Amygdala (tissue), 56 donors: ENCODE data around the gene RPL12.
A peak's percentile ranks its signal among the peaks of the same experiment; 100 is the strongest.

ENCODE experiments used
- DNase-seq, 56 donors: peaks; one replicate each; lab custom pipeline; 2025; lab: John Stamatoyannopoulos, UW

RPL12 gene

DNA sequence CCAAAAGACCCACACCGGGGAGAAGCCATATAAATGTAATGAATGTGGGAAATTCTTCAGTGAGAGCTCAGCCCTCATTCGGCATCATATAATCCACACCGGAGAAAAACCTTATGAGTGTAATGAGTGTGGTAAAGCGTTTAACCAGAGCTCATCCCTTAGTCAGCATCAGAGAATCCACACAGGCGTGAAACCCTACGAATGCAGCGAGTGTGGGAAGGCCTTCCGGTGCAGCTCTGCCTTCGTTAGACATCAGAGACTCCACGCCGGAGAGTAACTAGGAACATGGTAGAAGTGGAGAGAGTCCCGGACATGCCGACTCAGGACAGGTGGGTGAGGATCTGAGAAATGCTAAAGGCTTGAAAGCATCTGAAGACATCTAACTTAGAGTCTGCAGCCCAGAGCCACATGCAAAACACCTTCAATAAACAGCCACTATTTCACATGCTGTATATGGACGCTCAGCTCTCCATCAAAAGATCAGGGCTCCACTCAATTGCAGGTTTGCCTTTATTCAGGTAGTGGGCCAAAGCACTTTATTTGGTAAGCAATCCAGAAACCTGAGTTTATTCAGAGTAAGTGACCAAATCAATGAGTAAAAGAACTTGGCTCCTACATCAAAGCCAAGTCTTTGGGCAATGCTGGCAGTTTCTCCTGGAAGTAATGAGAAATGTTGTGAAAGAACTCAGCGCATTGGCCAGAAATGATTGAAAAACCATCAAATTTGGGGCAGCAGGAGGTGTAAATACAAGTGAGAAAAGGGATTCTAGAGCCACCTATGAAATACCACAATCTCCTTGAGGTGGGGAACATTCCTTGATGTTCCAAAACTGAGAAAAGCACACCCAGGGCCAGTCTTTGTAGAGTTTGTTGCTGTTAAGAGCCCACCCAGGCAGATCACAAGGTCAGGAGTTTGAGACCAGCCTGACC, 6.0 kb downstream of the RPL12 start:
- DNase-seq = no peak

DNA sequence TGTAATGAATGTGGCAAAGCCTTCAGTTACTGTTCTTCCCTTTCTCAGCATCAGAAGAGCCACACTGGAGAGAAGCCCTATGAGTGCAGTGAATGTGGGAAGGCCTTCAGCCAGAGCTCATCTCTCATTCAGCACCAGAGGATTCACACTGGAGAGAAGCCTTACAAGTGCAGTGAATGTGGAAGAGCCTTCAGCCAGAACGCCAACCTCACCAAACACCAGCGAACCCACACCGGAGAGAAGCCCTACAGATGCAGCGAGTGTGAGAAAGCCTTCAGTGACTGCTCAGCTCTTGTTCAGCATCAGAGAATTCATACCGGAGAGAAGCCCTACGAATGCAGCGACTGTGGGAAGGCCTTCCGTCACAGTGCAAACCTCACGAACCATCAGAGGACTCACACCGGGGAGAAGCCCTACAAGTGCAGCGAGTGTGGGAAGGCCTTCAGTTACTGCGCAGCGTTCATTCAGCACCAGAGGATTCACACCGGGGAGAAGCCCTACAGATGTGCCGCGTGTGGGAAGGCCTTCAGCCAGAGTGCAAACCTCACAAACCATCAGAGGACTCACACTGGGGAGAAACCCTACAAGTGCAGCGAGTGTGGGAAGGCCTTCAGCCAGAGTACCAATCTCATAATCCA, 6.8 kb downstream of the RPL12 start:
- no peak for DNase-seq

DNA sequence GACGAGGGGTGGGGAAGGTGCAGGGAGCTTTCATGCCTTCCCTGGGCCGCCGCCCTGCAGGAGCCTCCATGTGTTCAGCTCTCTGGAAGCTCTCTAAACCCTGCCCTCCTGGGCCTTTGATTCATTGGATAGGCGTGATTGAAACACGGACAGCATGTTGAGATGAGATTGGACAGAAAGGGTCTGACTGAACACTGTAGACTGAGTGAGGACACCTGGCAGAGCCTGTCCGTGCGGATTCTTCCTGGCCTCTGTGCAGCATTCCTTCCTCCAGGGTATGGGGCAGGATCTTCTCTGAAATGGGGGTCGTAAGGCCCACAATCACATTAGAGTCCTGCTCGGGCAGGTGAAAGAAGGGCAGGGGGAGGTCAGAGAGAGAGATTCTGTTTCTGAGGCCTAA, 12.8 kb downstream of the RPL12 start:
- no peak for DNase-seq

DNA sequence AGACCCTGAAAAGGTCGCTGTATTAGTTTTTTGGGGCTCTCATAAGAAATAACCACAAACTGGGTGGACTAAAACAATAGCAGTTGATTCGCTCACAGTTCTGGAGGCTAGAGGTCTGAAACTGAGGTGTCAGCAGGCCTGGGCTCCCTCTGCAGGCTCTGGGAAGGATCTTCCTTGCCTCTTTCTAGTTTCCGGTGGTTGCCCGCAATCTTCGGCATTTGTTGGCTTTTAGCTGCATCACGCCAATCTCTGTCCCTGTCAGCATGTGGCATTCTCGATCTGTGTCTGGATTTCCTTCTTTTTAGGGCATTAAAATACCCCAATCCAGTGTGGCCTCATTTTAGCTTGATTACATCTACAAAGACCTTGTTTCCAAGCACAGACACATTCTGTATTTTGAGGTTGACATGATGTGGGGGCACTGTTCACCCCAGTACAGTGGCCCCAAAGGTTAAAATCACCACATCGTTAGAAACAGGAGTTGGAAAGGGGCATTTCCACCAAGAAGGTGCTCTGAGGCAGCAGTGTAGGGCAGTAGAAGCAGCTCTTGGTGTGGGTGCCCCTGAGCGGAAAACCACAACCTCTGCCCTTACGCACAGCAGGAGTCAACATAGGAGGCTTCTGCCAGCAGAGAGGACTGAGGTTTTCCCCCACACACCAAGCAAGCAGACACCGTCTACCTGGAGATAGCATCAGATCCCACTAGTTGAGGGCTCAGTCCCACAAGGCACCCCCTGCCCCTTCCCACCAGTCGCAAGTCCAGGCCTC, 13.5 kb downstream of the RPL12 start:
- DNase-seq = no peak

DNA sequence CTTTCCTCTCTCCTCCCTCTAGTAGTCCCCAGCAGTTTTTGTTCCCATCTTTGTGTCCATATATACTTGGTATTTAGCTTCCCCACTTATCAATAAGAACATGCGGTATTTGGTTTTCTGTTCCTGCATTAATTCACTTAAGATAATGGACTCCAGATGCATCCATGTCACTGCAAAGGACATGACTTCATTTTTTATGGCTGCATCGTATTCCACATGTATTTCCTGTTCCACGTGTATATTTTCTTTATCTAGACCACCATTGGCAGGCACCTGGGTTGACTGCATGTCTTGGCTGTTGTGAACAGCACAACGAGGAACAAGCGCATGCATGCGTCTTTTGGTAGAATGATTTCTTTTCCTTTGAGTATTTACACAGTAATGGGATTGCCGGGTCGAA, 20.8 kb downstream of the RPL12 start:
- DNase-seq = no peak

DNA sequence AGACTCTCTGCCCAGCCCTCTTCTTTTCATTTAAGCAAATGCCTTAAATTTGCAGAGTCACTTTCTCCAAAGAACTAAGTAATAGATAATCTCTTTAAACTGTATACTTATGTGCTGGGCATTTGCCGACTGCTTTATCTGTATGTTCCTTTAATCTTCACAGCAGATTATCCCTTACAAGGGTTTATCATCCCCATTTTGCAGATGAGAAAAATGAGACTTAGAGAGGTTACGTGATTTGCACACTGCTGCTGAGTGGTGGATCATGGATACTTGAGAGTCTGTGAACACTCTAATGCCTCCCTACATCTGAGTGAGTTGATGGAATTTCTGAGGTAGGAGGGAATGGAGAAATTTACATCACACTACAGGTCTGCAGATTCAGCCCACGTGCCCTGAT, 22.9 kb downstream of the RPL12 start:
- DNase-seq = no peak

DNA sequence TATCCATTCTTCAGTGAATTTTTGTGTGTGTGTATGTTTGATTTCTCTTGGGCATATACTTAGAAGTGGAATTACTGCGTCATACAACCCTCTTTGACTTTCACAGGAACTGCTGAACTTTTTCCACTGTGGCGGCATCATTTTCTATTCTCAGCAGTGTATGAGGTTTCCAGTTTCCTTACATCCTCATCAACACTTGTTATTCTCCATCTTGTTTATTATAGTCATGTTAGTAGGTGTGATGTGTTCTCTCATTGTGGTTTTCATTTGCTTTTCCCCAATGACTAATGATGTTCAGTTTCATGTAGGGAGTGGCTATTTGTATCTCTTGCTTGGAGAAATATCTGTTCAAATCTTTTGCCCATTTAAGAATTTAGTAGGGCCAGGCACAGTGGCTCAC, 24.4 kb downstream of the RPL12 start:
- no peak for DNase-seq

DNA sequence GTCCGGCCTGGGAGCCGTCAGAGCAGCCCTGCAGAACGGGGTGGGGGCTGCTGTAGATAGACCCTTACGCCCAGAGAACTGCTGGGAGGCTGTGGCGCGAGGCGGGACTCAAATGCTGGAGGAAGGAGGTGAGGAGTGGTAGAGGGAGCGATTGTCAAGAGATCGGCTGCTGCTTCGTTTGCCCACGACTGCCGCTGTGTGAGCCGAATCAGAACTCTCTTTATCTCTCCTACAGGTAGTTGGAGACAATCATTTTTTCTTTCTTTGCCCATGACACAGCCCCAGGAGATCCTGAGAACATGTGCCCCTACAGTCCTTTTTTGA, 26.6 kb downstream of the RPL12 start:
- DNase-seq = peak in 1 of 56 donors; percentile 59

DNA sequence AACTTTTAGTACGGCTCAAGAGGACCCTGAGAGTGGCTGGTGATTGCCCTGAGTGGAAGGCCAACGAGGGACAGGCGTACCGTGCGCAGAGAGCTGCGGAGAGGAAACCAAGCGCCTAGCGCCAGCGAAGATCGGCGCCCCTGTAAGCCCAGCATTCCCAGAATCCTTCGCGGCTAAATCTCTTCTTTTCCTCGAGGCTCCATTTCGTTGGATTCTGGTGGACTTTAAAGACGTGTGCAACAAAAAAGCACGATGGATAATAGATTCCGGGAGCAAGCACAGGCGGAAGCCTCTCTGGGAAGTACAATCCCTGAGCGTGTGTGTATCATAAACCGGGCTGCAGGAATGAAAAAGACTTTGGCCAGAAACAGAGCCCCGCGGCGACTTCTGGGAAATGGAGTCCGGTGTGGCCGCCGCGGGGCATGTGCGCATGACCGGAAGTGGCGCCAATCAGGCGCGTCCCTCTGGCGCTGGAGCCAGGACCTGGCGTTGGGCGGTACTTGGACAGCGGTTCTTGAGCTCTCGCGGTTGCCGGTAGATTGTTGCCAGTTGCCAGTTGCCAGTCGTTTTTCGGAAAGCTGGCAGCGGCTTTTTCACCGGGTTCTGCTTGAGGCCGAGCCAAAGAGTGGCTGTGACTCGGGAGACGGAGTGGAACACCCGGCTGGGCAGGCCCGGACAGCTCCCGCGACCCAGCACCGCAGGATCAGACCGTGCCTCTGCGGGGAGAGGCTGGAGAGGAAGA, 27.1 kb downstream of the RPL12 start, which contains the start of gene ZNF79:
ZNF79 (plus strand) TSS at position 449 of the 742 bp plus-strand sequence. CDS start 406 bp downstream, outside the sequence.
- DNase-seq = peak; percentile 64 to 96 (median 88)

DNA sequence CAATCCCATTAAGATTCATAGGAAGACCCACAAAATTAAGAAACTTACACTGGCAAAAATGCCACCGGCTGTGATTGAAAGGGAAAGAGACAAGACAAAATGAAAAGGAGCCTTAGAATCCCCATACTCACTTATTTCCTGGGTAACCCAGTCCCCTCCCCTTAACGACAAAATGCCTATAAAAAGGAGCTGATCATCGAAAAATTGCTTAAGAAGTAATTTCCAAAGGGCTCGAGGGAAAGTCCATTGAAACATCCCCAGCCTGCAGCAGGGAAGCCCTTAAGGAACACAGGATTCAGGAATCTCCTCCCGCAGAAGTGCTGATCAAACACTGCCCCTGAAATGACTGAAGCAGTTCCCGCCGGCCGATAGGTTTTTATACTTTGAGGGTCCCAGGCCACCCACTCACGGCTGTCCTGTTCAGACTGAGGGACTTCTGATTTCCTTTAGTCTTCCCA, 27.7 kb downstream of the RPL12 start:
- no peak for DNase-seq

DNA sequence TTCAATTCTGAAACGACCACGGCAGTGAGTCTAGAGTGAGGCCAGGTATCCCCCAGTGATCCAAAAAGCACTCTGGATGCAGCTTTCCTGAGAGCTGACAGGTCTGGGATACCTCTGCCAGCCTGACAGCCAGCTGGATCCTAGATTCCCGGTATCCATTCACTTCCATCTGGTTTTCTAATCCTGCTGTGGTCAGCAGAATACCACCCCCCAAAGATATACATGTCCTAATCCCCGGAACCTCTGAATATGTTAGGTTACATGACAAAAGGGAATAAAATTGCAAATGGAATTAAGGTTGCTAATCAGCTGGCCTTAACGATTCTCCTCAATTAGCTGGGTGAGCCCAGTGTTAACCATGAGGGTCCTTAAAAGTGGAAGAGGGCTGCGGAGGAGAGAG, 28.4 kb downstream of the RPL12 start:
- DNase-seq = no peak

DNA sequence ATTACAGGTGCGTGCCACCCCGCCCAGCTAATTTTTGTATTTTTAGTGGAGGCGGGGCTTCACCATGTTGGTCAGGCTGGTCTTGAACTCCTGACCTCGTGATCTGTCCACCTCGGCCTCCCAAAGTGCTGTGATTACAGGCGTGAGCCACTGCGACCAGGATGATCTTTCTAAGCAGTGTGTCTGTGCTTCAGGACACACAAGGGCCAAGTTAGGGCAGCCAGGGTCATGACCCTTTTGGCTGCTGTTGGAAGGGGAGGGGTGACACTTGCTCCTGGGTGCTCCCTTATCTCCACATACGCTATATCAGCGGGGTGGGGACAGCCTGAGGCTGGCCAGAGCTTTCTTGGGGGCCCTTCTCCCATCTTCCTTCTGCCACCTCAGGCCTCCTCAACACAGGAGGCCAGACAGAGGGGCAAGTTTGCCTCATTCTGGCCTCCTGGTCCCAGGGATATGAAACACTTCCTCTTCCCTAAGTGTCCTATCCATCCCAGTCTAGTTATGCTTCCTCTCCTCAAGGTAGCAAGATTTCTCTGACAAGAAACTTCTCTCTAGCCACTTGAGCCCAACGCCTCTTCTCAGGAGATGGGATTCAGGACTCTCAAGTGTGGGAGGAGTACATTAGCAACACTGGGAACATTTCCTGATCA, 28.9 kb downstream of the RPL12 start:
- no peak for DNase-seq

DNA sequence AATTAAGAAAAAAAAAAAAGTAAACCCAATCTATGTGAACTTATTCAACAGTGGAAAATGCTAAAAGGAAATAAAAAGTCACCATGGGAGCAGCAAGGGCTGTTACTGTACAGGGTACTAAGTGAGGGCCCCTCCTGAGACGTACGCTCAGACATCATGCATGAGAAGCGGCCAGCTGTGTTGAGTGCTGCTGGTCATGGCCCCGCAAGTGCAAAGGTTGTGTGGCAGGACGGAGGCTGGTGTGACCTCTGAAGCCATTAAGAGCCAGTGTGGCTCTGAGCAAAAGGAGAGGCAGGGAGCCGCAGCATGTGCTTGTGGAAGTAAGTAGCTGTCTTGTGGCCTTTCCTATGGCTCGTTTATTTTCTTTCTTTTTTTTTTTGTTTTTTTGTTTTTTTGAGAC, 30.1 kb downstream of the RPL12 start:
- no peak for DNase-seq

DNA sequence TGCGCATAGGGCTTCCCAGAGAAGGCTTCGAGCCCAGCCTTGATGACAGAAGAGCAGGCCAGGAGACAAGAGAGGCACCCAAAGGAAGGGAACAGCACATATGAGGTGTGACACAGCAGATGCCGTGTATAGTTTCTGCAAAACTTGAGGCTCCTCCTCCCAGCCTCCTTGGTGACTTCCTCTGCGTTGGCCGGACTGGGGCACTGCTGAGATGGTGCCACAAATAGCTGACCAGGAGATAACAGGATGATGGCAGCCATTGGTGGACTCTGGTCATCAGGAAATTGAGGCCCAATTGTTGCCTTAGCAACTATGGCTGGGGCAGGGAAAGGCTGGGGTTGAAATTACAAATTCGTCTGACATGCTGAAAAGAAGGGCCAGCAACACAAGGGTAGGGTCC, 31.9 kb downstream of the RPL12 start:
- no peak for DNase-seq

DNA sequence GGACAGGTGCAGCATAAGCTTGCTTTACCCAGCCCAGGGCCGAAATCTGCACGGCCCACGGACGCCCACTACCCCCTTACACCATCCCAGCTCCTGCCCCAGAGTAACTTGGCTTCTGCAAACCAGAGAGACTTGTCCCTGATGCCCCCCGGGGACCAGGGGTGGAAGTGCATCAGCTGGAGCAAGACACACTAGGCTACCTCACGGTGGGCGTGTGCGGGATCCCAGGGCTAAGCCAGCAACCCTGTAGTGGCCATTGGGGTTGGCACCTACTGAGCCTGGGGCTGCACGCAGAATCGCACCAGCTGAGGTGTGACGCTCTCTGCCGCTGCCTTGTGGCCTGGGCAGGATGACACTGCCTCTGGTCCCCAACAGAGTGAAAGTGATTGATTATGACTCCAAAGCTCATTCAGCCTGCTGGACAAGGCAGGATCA, 33.2 kb downstream of the RPL12 start:
- peak in 1 of 56 donors; percentile 3 for DNase-seq

DNA sequence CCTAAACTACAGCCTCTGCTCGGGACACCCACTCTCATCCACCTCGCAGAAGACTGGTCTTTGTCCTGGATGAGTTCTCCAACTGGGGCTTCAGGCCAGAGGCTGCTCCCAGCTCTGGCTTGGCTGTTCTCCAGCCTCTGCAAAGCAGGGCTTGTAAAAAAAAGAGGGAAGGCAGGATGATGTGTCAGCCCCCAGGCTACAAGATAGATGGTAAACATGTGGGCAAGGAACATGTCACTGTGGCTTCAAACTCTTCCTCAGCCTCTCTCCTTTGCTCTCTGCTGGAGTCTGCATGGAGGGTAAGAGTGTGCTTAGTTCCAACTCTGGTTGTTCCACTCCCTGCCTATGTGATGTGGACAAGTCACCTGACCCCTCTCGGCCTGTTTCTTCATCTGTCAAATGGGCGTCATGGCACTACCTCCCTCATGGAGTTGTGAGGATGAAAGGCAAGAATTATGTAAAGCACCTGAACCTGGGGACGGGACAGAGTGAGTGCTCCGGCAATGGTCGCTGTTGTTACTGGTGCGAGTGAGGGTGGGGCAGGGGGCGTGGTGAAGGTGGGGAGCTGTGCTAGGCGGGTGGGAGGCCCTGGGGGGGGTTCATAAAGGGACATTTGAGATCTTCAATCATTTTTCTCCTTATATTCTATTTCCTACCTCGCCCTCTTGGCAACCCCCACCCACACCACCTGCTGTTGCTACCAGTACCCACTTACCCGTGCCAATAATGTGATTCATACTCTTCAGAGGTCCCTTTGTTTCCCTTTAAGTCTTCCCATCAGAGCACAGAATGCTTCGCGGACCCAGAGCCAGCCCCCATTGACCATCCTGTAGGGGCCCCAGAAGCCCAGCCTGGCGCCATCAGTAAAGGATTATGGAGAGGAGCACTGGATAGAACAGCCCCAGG, 33.8 kb downstream of the RPL12 start:
- peak in 2 of 56 donors; percentile 19 to 20 for DNase-seq

DNA sequence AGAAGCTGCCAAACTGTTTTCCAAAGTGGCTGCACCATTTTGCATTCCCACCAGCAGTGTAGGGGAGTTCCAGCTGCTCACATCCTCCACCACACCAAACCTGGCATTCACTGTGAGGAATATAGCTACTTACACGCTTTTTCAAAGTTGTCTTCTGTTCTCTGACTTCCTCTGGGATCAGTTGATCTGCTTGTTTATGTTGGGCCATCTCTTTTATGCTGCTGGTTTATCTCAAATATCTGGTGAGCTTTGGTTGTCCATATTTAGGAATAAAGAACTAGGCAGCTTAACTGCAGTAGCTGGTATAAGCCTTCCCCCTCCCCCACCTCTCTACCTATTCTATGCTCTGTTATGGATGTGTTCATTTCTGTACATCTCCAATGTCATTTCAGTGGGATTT, 35.5 kb downstream of the RPL12 start:
- DNase-seq = no peak

DNA sequence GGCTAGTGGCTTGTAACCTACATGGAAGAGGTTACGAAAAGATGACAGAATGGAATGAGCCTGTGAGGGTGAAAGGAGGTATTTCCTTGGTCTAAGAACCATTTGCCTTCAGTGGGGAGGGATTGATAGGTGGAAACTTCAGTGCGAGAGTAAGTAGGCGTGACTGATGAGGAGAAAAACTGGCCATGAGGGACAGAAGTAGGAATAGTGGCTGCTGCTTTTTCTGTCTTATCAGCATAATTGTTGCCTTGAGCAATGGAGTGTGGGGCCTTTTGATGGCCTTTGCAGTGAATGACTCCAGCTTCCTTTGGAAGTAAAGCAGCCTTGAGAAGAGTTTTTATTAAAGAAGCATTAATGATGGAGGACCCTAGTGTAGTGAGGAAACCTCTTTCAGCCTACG, 36.1 kb downstream of the RPL12 start:
- DNase-seq = no peak

DNA sequence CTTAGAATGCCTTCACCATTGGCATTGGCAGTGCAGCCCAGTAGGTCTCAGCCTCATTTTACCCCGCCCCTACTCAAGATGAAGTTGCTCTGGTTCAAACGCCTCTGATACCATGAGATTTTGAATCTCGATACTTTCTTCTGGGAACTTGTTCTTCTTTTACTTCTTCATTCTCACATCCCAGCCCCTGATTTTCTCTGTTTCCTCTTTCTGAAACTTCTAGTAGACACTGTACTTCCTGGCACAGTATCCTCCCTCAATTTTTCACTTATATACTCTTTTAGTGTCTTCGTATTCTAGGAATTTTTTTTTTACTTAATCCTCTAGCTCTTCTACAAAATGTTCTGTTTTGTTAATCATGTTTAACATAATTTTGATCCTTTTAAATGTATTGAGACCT, 40.1 kb downstream of the RPL12 start:
- DNase-seq = no peak
